Mononuclear cell (primary cell): ENCODE results near the gene GLB1L2. TPM values are rescaled to one million over a fixed set of nuclear protein-coding genes. Genes with fewer than 3 reads are reported as not detected.

Experiments used
- H3K27me3 ChIP-seq: 2 replicates; pipeline ENCODE4 v1.6.0; 2011; ENCODE audit warnings: low read length, control low read depth; ENCODE audit not compliant: insufficient read depth
- H3K4me1 ChIP-seq: 2 replicates; pipeline ENCODE4 v1.5.1; 2011; ENCODE audit warnings: mild to moderate bottlenecking, low read length, control low read depth; ENCODE audit not compliant: insufficient read depth
- H3K4me3 ChIP-seq: 2 replicates; pipeline ENCODE4 v1.5.1; 2011; ENCODE audit warnings: mild to moderate bottlenecking, low read length, moderate library complexity
- H3K9me3 ChIP-seq: 2 replicates; pipeline ENCODE4 v1.5.1; 2011; ENCODE audit warnings: low read depth, mild to moderate bottlenecking, control low read depth, low read length
- total RNA-seq: library from RNA; depleted of rRNA; stranded (reverse); fragments of >200 nt; gene quantifications from one replicate; pipeline ENCODE4 v1.2.3, GENCODE V29; 2012

The GLB1L2 gene
- total RNA-seq, 1 donor = 0.42 TPM

DNA sequence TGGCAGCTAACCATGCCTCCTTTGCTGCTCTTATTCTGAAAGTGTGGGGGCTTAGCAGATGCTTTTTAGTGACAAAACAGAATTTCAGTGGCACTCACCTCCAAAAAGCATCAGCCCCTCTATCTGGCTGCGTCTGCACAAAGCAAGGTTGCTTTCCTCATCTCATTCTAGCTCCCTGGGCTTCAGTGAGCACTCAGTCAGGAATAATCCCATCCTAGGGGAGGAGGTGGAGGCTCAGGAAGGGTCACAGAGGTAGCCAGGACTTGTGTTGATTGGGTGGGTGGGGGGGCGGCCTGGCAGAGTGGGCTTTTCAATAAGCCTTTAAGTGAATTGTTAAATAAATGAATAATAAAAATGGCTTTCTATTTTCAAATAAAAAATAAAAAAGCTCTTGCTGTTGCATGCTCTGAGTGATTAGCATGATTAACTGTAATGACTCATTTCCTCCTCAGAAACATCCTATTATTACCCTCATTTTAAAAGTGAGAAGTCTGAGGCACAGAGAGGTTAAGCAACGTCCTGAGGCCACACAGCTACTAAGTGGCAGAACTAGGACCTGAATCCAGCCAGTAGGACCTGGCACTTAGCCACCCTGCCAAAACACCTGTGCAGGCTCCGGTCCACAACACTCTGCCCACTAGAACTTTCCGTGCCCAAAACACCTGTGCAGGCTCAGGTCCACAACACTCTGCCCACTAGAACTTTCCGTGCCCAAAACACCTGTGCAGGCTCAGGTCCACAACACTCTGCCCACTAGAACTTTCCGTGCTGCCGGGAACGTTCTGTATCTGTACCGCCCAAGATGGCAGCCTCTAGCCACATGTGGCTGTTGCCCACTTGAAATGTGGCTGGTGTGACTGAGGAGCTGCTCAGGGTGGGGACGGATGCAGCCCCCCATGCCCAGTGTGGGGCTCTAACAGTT lies 74.7 kb downstream of the GLB1L2 start:
- Histone ChIP-seq H3K4me3 (no peak overlapping the region), H3K27me3 (peaks cover 16% of the 10 kb centered on the region), H3K4me1 (peaks cover 7% of the 10 kb centered on the region), H3K9me3 (no peaks in the 10 kb centered on the region)

DNA sequence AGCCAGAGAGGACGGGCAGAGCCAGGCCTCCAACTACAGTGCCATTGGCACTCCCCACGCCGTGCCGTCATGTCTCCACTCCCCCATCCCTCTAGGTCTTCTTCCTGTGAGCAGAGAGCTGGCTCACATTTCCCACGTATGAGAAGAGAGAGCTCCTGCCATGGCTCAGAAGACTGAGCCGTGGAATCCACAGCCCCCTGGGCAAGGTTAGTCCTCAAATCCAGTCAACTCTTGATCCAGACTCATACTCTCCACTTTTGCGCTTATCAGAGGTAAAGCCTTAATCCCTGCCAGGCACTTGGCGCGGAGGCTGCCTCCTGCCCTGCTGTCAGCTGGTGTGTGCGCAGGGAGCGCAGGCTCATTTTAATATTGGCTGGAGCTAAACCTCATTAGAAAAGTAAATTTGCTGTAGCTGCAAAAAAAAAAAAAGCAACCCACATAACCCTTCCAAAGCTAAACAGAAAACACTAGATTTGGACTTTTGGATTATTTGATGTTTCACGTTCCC lies 75.6 kb downstream of the GLB1L2 start:
- H3K4me1 ChIP-seq = peaks cover 7% of the 10 kb centered on the region
- H3K27me3 ChIP-seq = peaks cover 17% of the 10 kb centered on the region

DNA sequence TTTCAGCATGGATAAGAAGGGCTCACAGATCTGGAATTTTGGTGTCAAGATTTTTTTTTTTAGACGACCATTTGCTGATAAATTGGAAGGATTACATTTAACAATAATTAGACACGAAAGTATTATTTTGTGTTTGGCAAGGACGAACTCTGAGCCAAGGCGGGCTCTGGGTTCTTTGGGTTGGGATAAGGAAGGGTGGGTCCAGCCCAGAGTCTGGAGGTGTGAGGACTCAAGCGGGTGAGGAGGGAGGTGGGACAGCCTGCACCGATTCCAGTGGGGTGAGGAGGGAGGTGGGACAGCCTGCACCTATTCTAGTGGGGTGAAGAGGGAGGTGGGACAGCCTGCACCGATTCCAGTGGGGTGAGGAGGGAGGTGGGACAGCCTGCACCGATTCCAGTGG lies 76.1 kb downstream of the GLB1L2 start:
- peaks cover 7% of the 10 kb centered on the region for H3K4me1 ChIP-seq
- peaks cover 21% of the 10 kb centered on the region for H3K27me3 ChIP-seq
- H3K4me3 ChIP-seq = no peak overlapping the region
- no peaks in the 10 kb centered on the region for H3K9me3 ChIP-seq

More for the DNA sequence above, 75.6 kb downstream of the GLB1L2 start:
- H3K4me3 ChIP-seq = no peak overlapping the region
- H3K9me3 ChIP-seq = no peaks in the 10 kb centered on the region

DNA sequence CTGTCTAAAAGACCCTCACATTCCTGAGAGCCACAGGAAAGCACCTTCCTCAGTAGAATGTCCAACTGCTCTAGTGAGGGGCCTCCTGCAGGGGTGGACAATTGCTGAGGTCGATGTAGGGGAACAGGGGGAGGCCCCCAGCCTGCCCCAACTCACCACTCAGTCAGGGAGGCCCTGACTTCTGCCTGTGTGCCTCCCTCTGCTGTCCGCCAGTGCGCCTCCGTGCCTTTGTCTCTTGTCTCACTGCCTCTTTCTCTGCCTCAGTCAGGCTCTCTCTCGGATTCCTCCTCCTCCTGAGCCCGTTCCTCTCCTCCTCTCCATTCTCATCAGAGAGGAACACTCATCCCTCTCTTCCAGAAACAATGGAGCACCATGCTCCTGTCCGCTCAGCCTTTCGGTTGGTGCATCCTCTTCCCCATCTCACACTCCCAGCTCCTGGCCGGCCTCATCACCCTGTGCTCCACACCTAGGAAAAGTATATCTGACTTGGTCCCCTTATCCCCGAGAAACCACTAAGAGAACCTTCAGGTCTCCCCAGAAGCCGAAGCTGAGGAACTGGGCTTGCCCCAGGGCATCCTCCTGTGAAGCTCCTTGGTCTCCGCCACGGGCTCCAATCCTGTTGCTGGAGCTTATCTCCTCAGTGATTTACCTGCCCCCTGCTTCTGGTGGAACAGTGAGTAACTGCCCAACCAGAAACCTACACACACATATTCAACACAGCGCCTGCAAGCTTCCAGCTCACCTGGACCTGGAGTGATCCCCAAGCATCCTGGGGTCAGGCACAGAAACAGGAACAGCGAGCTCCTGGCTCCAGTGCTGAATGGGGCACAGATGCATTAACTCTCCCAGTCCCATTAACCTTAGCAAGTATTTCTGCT lies 78.0 kb downstream of the GLB1L2 start:
- Histone ChIP-seq H3K4me3 (no peak overlapping the region), H3K9me3 (no peaks in the 10 kb centered on the region), H3K4me1 (peaks cover 7% of the 10 kb centered on the region), H3K27me3 (peaks cover 29% of the 10 kb centered on the region)

DNA sequence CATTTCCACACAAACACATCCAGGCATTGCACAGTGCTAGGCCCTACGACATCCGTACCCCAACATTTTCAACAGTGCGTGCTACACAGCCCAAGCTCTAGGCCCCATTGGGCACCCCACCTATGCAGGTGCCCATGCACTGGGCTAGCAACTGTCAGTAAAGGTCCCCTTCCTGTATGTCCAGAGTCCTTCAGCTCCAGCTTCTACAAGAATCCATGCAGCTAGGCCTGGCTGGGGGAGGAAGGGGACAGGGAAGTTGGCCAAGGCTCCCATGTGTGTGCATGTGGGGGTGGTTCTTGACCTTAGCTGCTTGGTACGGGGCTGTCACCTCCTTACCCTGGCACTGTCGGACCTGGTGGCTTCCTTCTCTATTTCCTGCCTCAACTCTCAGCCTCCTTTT lies 79.0 kb downstream of the GLB1L2 start:
- Histone ChIP-seq H3K27me3 (peaks cover 29% of the 10 kb centered on the region), H3K4me3 (no peak overlapping the region), H3K4me1 (peaks cover 7% of the 10 kb centered on the region), H3K9me3 (no peaks in the 10 kb centered on the region)

DNA sequence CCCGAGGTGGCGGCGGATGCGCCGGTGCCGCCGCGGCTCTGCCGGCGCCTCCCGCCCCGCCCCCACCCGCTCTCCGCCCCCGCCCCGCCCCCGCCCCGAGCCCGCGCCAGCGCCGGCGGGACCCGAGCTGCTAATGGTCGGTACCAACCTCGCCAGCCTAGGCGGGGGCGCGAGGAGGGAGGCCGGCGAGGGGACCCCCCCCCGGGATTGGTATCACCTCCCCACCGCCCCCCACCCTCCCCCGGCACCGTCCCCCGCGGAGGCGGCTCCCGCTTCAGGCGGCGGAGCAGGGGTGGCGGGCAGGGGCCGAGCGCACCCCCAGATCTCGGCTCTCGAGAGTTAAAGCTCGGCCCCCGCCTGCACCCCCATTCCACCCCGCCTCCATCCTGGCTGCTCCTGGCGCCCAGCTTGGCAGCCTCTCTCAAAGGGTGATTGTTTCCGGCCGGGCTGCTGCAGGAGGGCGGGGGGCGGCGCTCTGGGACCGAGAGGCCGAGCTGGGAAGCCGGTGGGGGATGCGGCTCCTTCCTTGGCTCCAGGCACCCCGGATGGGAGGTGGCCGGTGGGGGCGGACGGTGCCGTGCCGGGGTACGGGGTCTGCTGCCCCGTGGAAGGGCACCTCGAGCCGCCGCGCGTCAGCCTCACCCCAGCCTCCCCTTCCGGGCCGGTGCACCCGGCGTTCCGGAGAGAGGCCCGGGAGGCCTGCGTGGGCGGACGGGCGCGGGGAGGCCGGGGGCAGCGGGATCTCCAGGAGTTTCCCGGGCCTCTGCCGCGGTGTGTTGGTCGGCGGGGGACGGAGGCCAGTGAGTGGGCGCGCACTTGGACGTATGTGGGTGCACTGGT lies 80.6 kb downstream of the GLB1L2 start, which contains the start of gene B3GAT1:
Gene B3GAT1, minus strand, starts transcription at position 40 of the 840 bp plus-strand sequence. CDS start 24,583 bp downstream, outside the sequence.
- Histone ChIP-seq H3K27me3 (peaks cover 29% of the 10 kb centered on the region), H3K4me3 (peak within 1 kb of the TSS; percentile 24), H3K4me1 (peaks cover 7% of the 10 kb centered on the region), H3K9me3 (no peaks in the 10 kb centered on the region)

DNA sequence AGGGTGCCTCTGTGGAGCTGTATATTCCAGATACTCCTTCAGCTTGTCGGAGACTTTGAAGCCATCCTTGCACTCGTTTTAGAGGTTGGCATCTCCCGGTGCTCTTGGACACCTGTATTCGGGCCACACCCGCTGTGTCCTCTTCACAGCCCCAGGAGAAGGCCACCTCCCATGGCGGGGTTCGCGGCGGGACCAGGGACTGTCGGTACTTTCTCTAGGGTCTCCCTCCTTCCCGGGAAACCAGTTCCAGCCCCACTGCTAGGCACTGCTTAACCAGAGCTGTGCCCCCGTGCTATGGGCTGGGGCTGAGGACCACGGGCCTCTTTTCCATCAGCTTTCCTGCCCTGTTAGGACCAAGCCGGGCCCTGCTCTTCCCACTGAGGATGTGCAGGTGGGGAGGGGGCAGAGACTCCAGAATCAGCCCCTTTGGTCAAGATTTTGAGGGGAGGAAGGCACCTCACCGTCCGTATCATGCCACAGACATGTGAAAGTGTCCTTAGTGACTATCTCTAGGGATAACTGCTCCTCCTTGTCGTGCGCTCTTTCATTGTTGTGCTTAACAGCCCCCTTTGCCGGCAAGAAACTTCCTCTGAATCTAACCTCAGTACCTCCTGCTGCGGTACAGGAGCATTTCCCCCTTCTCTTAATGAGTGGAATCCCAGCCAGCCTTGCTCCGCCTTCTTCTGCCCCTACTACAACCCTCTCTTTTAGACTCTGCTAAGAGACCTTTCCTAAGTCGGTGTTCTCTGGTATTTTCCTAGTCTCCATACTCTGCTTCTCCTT lies 81.4 kb downstream of the GLB1L2 start:
- Histone ChIP-seq H3K9me3 (no peaks in the 10 kb centered on the region), H3K27me3 (peaks cover 29% of the 10 kb centered on the region), H3K4me3 (no peak overlapping the region), H3K4me1 (peaks cover 7% of the 10 kb centered on the region)

DNA sequence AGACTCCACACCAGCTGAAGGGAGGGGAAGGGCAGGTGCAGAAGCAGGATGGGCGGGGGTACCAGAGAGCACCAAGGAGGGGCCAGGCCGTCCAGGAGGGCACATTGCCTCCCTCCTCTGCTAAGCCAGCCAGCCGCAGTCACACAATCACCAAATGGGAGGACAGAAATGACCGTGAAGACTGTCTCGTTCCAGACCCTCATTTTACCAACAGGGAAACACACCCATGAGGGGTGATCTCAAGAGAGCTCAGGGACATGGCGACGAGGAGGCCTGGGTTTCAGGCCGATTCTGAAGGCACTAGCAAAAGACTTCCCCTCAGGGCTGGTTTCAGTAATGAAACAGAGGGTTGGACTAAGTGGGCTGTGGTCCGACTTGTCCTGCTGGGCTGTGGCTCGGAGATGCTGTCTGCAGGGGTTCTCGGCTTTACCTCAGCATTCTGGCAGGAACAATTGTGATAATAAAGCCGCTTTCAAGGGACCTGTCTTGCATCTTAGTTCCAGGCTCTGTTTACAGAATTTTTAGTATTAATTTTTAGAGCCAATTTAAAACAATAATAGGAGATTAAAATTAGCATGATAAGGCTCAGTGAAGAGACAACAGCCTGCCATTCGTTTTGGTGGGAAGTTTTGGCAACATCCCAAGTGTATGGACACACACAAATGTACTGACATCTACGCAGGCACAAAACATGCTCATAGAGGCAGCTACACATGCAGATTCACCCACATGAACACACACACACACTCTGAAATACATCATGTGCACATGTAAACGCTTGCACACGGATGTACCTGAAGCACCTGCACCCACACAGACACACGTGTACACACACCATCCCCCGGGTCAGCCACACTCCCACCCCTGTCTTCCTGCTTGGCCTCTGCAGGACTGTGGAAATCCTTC lies 82.3 kb downstream of the GLB1L2 start:
- Histone ChIP-seq H3K4me3 (no peak overlapping the region), H3K9me3 (no peaks in the 10 kb centered on the region), H3K4me1 (peaks cover 7% of the 10 kb centered on the region), H3K27me3 (peaks cover 29% of the 10 kb centered on the region)

DNA sequence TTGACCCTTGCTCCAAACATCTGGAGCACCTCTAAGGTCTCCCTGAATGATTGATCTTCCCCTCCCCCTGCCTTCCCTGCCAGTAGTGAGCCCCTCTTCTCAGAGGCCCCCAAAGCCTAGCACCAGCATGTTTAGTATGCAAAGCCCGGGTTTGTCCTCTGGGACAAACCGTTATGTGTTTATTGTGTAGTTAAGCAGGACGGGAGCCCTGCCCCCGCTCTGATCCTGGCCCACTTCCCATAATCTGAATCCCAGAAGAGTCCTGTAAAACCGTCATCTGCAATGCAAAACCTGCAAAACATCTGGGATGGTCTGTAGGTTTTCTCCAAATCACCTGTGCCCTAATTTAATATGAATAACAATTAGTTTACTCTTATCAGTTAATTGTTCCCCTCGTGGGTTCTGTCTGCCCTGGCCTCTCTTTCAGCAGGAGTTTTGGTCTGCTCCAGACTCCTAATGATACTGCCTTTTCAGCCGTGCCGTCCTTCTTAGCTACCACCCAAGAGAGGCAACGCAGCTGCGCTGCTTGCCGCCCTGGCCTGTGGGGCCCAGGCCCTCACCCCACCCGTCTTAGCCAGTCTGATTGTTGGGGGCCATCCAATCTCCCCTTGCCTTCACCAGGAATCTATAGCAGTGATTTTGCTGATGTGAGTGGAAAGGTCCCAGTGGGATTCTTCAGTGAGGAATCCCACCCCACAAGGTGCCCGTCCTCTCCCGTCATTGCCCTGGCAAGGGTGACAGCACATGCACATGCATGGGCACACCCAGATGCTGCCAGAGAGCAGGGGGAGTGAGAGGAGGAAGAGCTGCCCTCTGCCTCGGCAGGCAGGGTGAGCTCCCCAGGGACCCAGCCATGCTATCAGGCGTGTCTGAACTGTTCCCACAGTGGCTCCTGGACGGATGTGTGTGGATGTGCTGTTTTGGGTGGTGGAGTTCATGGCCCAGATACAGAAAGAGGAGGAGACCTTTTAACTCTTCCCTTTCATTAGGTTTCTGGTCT lies 83.3 kb downstream of the GLB1L2 start:
- H3K9me3 ChIP-seq = no peaks in the 10 kb centered on the region
- H3K4me3 ChIP-seq = no peak overlapping the region
- H3K27me3 ChIP-seq = peaks cover 27% of the 10 kb centered on the region
- peaks cover 7% of the 10 kb centered on the region for H3K4me1 ChIP-seq

DNA sequence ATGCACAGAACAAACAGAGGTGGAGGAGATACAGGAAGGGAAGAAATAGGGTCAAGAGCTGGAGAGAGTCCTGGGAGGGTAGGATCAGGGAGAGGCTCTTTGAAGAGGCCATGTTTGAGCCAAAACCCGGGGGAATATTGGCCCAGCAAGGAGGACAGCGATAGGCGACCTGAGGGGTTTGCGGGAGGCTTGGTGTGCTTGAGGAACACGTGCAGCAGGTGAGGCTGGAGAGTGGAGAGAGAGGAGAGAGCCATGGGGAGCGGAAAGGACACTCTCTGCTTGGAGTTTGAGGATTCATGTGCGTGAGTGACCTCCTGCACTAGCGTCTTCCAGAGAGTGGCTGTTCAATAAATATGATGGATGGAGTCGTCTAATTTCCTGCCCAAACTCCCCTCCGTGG lies 84.9 kb downstream of the GLB1L2 start:
- H3K9me3 ChIP-seq = no peaks in the 10 kb centered on the region
- no peak overlapping the region for H3K4me3 ChIP-seq
- peaks cover 12% of the 10 kb centered on the region for H3K27me3 ChIP-seq
- no peaks in the 10 kb centered on the region for H3K4me1 ChIP-seq

DNA sequence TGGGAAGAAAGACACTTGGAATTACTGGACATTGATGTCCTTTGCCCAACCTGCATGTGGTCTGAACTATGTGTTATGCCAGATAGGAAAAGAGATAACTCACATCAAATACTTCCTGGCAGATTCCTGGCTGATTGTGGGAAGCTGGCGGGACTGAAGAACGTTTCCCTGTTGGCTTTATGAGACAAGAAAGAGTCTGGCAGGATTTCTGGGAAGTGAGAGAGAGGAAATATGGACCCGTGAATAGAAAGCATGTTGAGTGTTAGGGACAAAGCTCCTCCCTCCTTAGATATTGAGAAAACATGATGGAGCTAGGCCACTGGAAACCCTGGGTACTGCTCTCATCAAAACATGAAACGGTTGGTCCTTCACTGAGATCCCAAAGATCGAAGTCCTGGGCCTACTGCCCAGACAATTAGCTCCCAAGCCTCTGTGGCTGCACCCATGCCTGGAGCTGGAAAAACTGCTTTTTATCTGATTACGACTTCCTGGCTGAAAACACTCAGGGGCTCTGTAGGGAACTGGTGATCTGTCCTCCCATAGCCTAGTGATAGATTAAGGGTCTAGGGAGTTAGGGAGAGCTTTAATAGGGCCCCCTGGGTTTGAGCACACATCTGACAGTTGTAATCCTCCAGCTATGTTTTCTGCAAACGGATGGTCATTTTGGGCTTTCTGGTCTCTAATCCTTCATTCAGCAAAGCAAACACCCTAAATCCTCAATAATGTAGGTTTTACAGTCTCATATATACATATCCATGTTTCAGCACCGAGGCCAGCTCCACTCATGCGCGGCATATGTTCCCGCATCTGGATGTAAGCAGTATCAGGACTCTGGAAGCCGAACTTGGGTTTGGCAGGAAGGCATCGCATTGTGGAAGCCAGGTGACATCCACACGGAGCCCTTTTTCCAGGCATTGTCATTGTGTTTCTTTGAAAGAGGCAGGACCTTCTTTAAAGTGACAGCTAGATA lies 86.4 kb downstream of the GLB1L2 start:
- Histone ChIP-seq H3K4me3 (no peak overlapping the region), H3K27me3 (peaks cover 6% of the 10 kb centered on the region), H3K9me3 (no peaks in the 10 kb centered on the region), H3K4me1 (no peaks in the 10 kb centered on the region)
